HG03095 (cell line): Measurements from ENCODE around the gene MT1G.
"Not testable (repeated sequence)": the region's sequence is repeated elsewhere in the genome, so short reads cannot be mapped to it uniquely, and the experiment has no call there.

Source experiments
- ATAC-seq: cut with Tn5 transposase; IDR thresholded peaks from one replicate; pipeline ENCODE4 v1.9.1; 2021; ENCODE audit warnings: moderate library complexity; ENCODE audit not compliant: unreplicated experiment

The MT1G gene

DNA sequence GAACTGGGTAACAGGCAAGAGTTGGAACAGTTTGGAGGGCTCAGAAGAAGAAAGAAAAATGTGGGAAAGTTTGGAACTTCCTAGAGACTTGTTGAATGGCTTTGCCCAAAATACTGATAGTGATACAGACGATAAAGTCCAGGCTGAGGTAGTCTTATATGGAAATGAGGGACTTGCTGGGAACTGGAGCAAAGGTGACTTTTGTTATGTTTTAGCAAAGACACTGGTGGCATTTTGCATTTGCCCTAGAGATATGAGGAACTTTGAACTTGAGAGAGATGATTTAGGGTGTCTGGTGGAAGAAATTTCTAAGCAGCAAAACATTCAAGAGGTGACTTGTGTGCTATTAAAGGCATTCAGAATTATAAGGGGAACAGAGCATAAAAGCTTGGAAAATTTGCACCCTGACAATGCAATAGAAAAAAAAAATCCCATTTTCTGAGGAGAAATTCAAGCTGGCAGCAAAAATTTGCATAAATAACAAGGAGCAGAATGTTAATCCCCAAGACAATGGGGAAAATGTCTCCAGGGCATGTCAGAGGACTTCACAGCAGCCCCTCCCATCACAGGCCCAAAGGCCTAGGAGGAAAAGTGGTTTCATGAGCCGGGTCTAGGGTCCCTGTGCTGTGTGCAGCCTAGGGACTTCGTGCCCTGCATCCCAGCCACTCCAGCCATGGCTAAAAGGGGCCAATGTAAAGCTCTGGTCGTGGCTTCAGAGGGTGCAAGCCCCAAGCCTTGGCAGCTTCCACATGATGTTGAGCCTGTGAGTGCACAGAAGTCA, 46.0 kb downstream of the MT1G start:
- not testable (repeated sequence) for ATAC-seq

DNA sequence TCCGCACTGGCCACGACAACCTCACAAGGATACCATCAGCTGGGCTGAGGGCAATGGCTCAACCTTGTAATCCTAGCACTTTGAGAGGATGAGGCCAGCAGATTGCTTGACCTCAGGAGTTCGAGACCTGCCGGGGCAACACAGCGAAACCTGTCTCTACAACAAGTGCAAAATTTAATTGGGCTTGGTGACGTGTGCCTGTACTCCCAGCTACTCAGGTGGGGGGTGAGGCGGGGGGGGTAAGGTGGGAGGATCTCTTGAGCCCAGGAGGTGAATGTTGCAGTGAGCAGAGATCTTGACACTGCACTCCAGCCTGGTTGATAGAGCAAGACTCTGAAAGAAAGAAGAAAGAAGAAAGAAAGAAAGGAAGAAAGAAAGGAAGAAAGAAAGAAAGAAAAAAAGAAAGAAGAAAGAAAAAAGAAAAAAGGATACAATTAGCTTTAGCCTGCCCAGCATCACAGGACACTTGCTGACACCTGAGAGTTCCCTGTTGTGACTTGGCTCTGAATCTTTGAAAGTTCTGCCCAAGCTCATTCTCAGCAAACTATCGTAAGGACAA, 47.4 kb downstream of the MT1G start:
- ATAC-seq = no peak

DNA sequence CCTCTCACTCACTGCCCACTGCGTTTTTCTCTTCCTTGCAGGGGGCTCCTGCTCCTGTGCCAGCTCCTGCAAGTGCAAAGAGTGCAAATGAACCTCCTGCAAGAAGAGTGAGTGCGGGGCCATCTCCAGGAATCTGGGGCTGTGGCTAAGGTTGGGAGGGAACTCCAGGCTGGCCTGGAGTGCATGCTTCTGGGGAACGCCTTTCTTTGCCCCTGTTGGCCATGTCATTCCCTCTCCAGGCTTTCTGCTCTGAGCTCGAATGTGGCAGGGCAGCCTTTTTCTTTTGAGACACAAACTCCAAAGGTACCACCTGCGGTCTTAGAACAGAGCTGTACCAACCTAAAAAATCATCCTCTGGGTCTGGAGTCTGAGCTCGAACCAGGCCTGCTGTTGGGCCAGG, 49.7 kb downstream of the MT1G start:
- ATAC-seq = no peak

DNA sequence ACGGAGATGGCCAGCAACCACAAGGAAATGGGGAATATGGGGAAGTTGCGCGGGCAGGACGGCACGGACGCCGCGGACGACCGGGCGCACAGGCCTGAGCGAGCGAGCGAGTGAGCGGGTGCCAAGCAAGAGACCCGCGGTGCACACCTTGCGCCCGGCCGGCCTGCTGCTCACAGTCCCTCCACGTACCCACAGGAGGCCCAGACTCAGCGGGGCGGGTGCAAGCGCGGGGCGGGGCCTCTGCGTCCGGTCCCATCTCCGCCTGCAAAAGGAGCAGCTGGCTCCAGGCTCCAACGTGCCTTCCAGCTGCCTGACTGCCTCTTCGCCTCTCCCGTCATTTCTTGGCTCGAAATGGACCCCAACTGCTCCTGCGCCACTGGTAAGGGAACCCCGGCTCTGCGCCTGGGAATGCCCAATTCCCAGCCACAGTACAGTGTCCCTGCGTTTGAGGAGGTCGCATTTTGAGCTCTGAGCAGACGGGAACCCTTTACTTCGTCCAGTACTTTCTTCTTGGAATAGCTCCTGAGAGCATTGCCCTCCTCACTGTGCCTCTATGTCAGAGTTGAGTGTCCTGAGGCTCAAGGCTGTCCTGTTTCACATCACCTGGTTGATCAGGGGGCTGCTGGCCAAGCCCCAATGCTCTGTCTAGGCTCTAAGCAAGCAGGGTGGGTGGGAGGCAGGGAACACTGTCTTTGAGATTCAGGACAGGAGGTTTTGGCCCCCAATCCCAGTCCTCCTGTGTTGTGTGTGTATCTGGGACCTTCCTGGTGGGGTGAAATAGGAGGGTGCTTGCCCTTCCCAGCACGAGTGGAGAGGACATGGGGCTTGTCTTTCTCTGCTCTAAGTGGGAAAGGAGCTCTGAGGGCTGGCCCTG, 50.4 kb downstream of the MT1G start:
- no peak for ATAC-seq
